Astrocyte (in vitro differentiated cells and primary cell): Measurements from ENCODE around the gene KIF26B.

Source experiments
- CTCF ChIP-seq: IDR thresholded peaks from 2 replicates; pipeline ENCODE4 v1.5.1; 2011; ENCODE audit warnings: low read depth, mild to moderate bottlenecking, inconsistent platforms, low read length, moderate library complexity; ENCODE audit not compliant: insufficient read depth
- EZH2 ChIP-seq: IDR thresholded peaks from 2 replicates; pipeline ENCODE4 v1.6.1; 2012; ENCODE audit warnings: mild to moderate bottlenecking, low read length, inconsistent platforms; ENCODE audit not compliant: insufficient read depth

GRCh38 chr1:245201201-245201600 lies 46.4 kb downstream of the KIF26B start:
- TF ChIP-seq CTCF: no peak
- TF ChIP-seq EZH2: no peak
